K562 (cell line): ENCODE measurements around the gene NFIB. TPM values are rescaled to one million over a fixed set of nuclear protein-coding genes. Genes with fewer than 3 reads are reported as not detected.

ENCODE experiments used
- ATAC-seq: fragments of 200-7000 bp; cut with Tn5 transposase; 3 replicates; pipeline ENCODE4 v1.9.1; 2020; ENCODE audit warnings: moderate library complexity
- BruUV-seq: library from RNA; stranded (reverse); fragments of 400-500 nt; replicated peaks from 2 replicates; lab custom pipeline; 2021; lab: Mats Ljungman, UMichigan
- CTCF ChIA-PET: fragments of 300-600 bp; formaldehyde crosslinking; extraction: SDS; loops from one replicate; lab custom pipeline; 2021; ENCODE audit warnings: low intra/inter-chr PET ratio; lab: Yijun Ruan, JAX
- POLR2A ChIA-PET: fragments of 300-600, 350-650 bp; sonication (Branson Sonifier 250); formaldehyde crosslinking; extraction: SDS; loops from one replicate; lab custom pipeline; 2021; ENCODE audit warnings: antibody characterized with exemption, inconsistent platforms; lab: Yijun Ruan, JAX
- DNase-seq, 4 experiments: peaks; one replicate each; pipeline versions ENCODE4 v3.0.0 to v3.0.0-alpha.2; 2011 to 2018; ENCODE audit warnings: low spot score in 3 of 4, mixed read lengths in 3 of 4; ENCODE audit errors: extremely low read depth in 1 of 4
- FAIRE-seq: peaks from 2 replicates; lab custom pipeline; 2011; peaks lifted over from hg19 to GRCh38; lab: Jason Lieb, UNC
- H2AFZ ChIP-seq: 2 replicates; pipeline ENCODE4 v1.6.0; 2011; ENCODE audit warnings: low read depth, low read length, control low read depth, inconsistent platforms
- H3K27ac ChIP-seq: fragments of 200-600 bp; 3 replicates; pipeline ENCODE4 v1.8.0; 2011; ENCODE audit warnings: low read depth, mild to moderate bottlenecking, control low read depth, inconsistent platforms, low read length, moderate library complexity, mixed read lengths; ENCODE audit errors: extremely low read depth
- H3K27me3 ChIP-seq, 2 experiments: fragments of 300-600 bp in 1 of 2; 2 replicates in 1 of 2; 3 replicates in 1 of 2; pipeline versions ENCODE4 v1.6.0 to v1.8.0; 2011; ENCODE audit warnings: inconsistent platforms in 2 of 2, low read length in 2 of 2, mild to moderate bottlenecking in 1 of 2, mixed read lengths in 1 of 2, moderate library complexity in 1 of 2; ENCODE audit not compliant: control insufficient read depth in 2 of 2, insufficient read depth in 2 of 2
- H3K36me3 ChIP-seq: fragments of 300-600 bp; 3 replicates; pipeline ENCODE4 v1.8.0; 2011; ENCODE audit warnings: mild to moderate bottlenecking, low read length, inconsistent platforms; ENCODE audit not compliant: control insufficient read depth, insufficient read depth
- H3K4me1 ChIP-seq, 2 experiments: fragments of 200-600 bp in 1 of 2; replicated peaks in 1 of 2; 2 replicates in 1 of 2; 3 replicates in 1 of 2; pipeline versions ENCODE4 v1.5.1 to v1.8.0; 2011; ENCODE audit warnings: inconsistent platforms in 2 of 2, low read length in 2 of 2, mild to moderate bottlenecking in 1 of 2, mixed read lengths in 1 of 2, moderate library complexity in 1 of 2; ENCODE audit not compliant: control insufficient read depth in 2 of 2, insufficient read depth in 2 of 2
- H3K4me2 ChIP-seq: 2 replicates; pipeline ENCODE4 v1.6.1; 2011; ENCODE audit warnings: low read length, control low read depth, inconsistent platforms, mixed read lengths; ENCODE audit not compliant: insufficient read depth
- H3K4me3 ChIP-seq: fragments of 200-600 bp; sonication (generic), shearing (Covaris generic); 2 replicates; pipeline ENCODE4 v1.5.1; 2016; ENCODE audit warnings: control low read depth, inconsistent platforms
- H3K79me2 ChIP-seq: fragments of 200-600 bp; 3 replicates; pipeline ENCODE4 v1.8.0; 2011; ENCODE audit warnings: low read length, inconsistent platforms; ENCODE audit not compliant: control insufficient read depth, insufficient read depth
- H3K9ac ChIP-seq, 2 experiments: 2 replicates each; pipeline versions ENCODE4 v1.6.0 to v1.6.1; 2011; ENCODE audit warnings: low read depth in 2 of 2, low read length in 2 of 2, control low read depth in 1 of 2, inconsistent platforms in 1 of 2, mild to moderate bottlenecking in 1 of 2, mixed read lengths in 1 of 2; ENCODE audit not compliant: insufficient read depth in 1 of 2
- H3K9me1 ChIP-seq: one replicate; pipeline ENCODE4 v1.6.0; 2011; ENCODE audit warnings: inconsistent platforms, mild to moderate bottlenecking, low read length, moderate library complexity; ENCODE audit not compliant: control insufficient read depth, insufficient read depth
- H3K9me3 ChIP-seq: replicated peaks from 2 replicates; pipeline ENCODE4 v1.5.1; 2011; ENCODE audit warnings: low read depth, low read length, inconsistent platforms; ENCODE audit not compliant: control insufficient read depth, insufficient read depth
- H4K20me1 ChIP-seq: replicated peaks from 2 replicates; pipeline ENCODE4 v1.6.1; 2011; ENCODE audit warnings: low read length, inconsistent platforms, mixed read lengths; ENCODE audit not compliant: control insufficient read depth, insufficient read depth
- DDX20 ChIP-seq: fragments of 450-650 bp; IDR thresholded peaks from 2 replicates; pipeline ENCODE4 v1.6.1; 2016; ENCODE audit warnings: missing genetic modification characterization, low read depth, mild to moderate bottlenecking, missing compliant biosample characterization, moderate library complexity
- HINFP ChIP-seq: fragments of 450-650 bp; conservative IDR thresholded peaks from 2 replicates; pipeline ENCODE4 v1.6.1; 2016; ENCODE audit warnings: missing genetic modification characterization, low read depth, mild to moderate bottlenecking, control low read depth, missing compliant biosample characterization
- TAF1 ChIP-seq: IDR thresholded peaks from 2 replicates; pipeline ENCODE4 v1.6.1; 2011; ENCODE audit warnings: mild to moderate bottlenecking, low read length, moderate library complexity; ENCODE audit not compliant: insufficient read depth, control insufficient read depth, severe bottlenecking; ENCODE audit errors: extremely low read depth
- ZBTB26 ChIP-seq: fragments of 450-650 bp; formaldehyde crosslinking; IDR thresholded peaks from 2 replicates; pipeline ENCODE4 v1.4.0; 2022; ENCODE audit warnings: missing genetic modification characterization
- ZNF12 ChIP-seq: sonication (generic); formaldehyde crosslinking; IDR thresholded peaks from 2 replicates; pipeline ENCODE4 v1.4.0; 2020; ENCODE audit warnings: mild to moderate bottlenecking, missing genetic modification reagents
- ZNF318 ChIP-seq, 2 experiments: fragments of 450-650 bp; IDR thresholded peaks; 2 replicates each; pipeline ENCODE4 v1.6.1; 2016; ENCODE audit warnings: mild to moderate bottlenecking in 2 of 2, borderline replicate concordance in 1 of 2, low read depth in 1 of 2, moderate library complexity in 1 of 2
- ZNF507 ChIP-seq: conservative IDR thresholded peaks from 2 replicates; pipeline ENCODE4 v1.6.1; 2017; ENCODE audit warnings: missing genetic modification characterization, missing compliant biosample characterization
- WGBS: fragments of 100-300 bp; shearing (Covaris generic); methylation state at CpG from one replicate; pipeline ENCODE4 v1.1.6; 2016; ENCODE audit warnings: low coverage, mixed read lengths; ENCODE audit not compliant: insufficient coverage; ENCODE audit errors: missing lambda C conversion rate; 5-methylcytosine and 5-hydroxymethylcytosine counted together
- in situ Hi-C: fragments of 300-500 bp; cut with MboI; formaldehyde crosslinking; loops from 4 replicates; pipeline ENCODE4 v1.15.0; 2018; ENCODE audit warnings: inconsistent platforms, mixed read lengths
- intact Hi-C: fragments of 100-400 bp; cut with micrococcal nuclease; formaldehyde crosslinking; loops from 2 replicates; pipeline ENCODE4 v1.14.2; 2022
- polyA plus RNA-seq, 8 experiments: library from polyadenylated mRNA; depleted of rRNA in 4 of 8; stranded (reverse) in 5 of 8; unstranded in 3 of 8; fragments of >200 nt; fragmentation: Nextera tagmentation in 2 of 8; fragmentation: Illumina TruSeq in 1 of 8; extraction: Ambion mirVana in 2 of 8; extraction: Trizol in 1 of 8; gene quantifications; 2 replicates each; pipeline versions ENCODE4 v1.2.1 to v1.2.3, GENCODE V29; 2011 to 2014; ENCODE audit warnings: inconsistent platforms in 1 of 8, missing spikeins in 1 of 8
- total RNA-seq, 7 experiments: library from RNA; depleted of rRNA in 6 of 7; stranded (reverse); fragments of >200 nt in 6 of 7; fragmentation: Illumina TruSeq in 2 of 7; extraction: Trizol in 2 of 7; gene quantifications; 2 replicates each; pipeline versions ENCODE4 v1.2.1 to v1.2.3, GENCODE V29; 2011 to 2021; ENCODE audit warnings: low replicate concordance in 1 of 7

NFIB gene
- total and polyA plus RNA-seq, 9 of the 15 experiments (the other 6 are each of a cell fraction or from before 2014, with no cell fraction given), result 1.2 to 3.3 (median 1.9) TPM

GRCh38 chr9:14248149-14248548 is 65.8 kb downstream of the NFIB start:
- DNase-seq, result no peak
- Histone ChIP-seq H3K4me3 (no peak overlapping the region), H3K27ac (no peak overlapping the region), H4K20me1 (no peaks in the 10 kb centered on the region), H3K4me2 (no peak overlapping the region), H3K27me3 (no peaks in the 10 kb centered on the region; a peak in 1 of 5 replicates), H3K9ac (no peak overlapping the region), H3K79me2 (no peaks in the 10 kb centered on the region), H2AFZ (no peak overlapping the region), H3K9me3 (no peaks in the 10 kb centered on the region), H3K36me3 (no peaks in the 10 kb centered on the region), H3K4me1 (no peaks in the 10 kb centered on the region), H3K9me1 (no peaks in the 10 kb centered on the region)
- FAIRE-seq, result no peak
- BruUV-seq, result no TSS peak
- intact Hi-C loops, result no loop called here
- ChIA-PET POLR2A (no interaction called here), CTCF (no interaction called here)
- WGBS, result 0% methylated on average over 1 of the region's 1 CpG
- ATAC-seq, result no peak
- in situ Hi-C loops, result no loop called here
- TF ChIP-seq ZNF507 (tag) (no peak), TAF1 (no peak), ZBTB26 (no peak), HINFP (tag) (no peak), ZNF12 (CRISPR knock-in tag) (no peak), DDX20 (tag) (no peak), ZNF318 (IDR thresholded peaks at IDR 0.05; ENCODE audit: borderline replicate concordance in 1 of 2, low read depth in 1 of 2) (no peak)
